GM23338 (cell line): ENCODE data around the gene ZNF681. TPM values are rescaled to one million over a fixed set of nuclear protein-coding genes. Genes with fewer than 3 reads are reported as not detected.

ENCODE experiments used
- ATAC-seq: fragments of 200-7000 bp; cut with Tn5 transposase; 3 replicates; pipeline ENCODE4 v1.9.1; 2020
- DNase-seq: peaks from one replicate; pipeline ENCODE4 v3.0.0-alpha.2; 2015; ENCODE audit warnings: low spot score
- H2AFZ ChIP-seq: fragments of 200-600 bp; sonication (generic); 2 replicates; pipeline ENCODE4 v1.8.0; 2016; ENCODE audit warnings: antibody characterized with exemption, mild to moderate bottlenecking, moderate library complexity
- H3F3A ChIP-seq: fragments of 200-600 bp; sonication (generic); replicated peaks from 2 replicates; pipeline ENCODE4 v1.8.0; 2017; ENCODE audit warnings: antibody characterized with exemption, mixed run types, low read depth
- H3K27ac ChIP-seq: fragments of 200-600 bp; sonication (generic); 2 replicates; pipeline ENCODE4 v1.6.1; 2016; ENCODE audit warnings: low read depth
- H3K27me3 ChIP-seq: fragments of 200-600 bp; sonication (generic); 2 replicates; pipeline ENCODE4 v1.8.0; 2016; ENCODE audit warnings: mild to moderate bottlenecking, mixed run types, moderate library complexity; ENCODE audit not compliant: insufficient read depth
- H3K36me3 ChIP-seq: fragments of 200-600 bp; sonication (generic); 2 replicates; pipeline ENCODE4 v1.8.0; 2016; ENCODE audit warnings: mild to moderate bottlenecking; ENCODE audit not compliant: insufficient read depth
- H3K4me1 ChIP-seq: fragments of 200-600 bp; sonication (generic); 2 replicates; pipeline ENCODE4 v1.8.0; 2016; ENCODE audit warnings: mild to moderate bottlenecking, moderate library complexity; ENCODE audit not compliant: insufficient read depth
- H3K4me2 ChIP-seq: fragments of 200-600 bp; sonication (generic); 2 replicates; pipeline ENCODE4 v1.7.1; 2017; ENCODE audit warnings: mixed run types
- H3K4me3 ChIP-seq: fragments of 200-600 bp; sonication (generic); 2 replicates; pipeline ENCODE4 v1.6.1; 2016; ENCODE audit warnings: mixed run types
- H3K79me2 ChIP-seq: fragments of 200-600 bp; sonication (generic); replicated peaks from 2 replicates; pipeline ENCODE4 v1.8.0; 2017; ENCODE audit warnings: mild to moderate bottlenecking; ENCODE audit not compliant: insufficient read depth
- H3K9me2 ChIP-seq: fragments of 200-600 bp; sonication (generic); 2 replicates; pipeline ENCODE4 v1.8.0; 2017; ENCODE audit not compliant: insufficient read depth
- H4K20me1 ChIP-seq: fragments of 200-600 bp; sonication (generic); replicated peaks from 2 replicates; pipeline ENCODE4 v1.8.0; 2017; ENCODE audit warnings: mild to moderate bottlenecking; ENCODE audit not compliant: insufficient read depth
- H3K27ac Mint-ChIP-seq: 2 replicates; pipeline ENCODE4 v1.8.0; 2020; ENCODE audit warnings: inconsistent platforms, mild to moderate bottlenecking, moderate library complexity, mixed read lengths
- H3K27me3 Mint-ChIP-seq: 3 replicates; pipeline ENCODE4 v1.8.0; 2022; ENCODE audit warnings: low read depth, mild to moderate bottlenecking, moderate library complexity, mixed read lengths, inconsistent platforms; ENCODE audit not compliant: insufficient read depth, poor library complexity
- H3K36me3 Mint-ChIP-seq: 3 replicates; pipeline ENCODE4 v1.8.0; 2021; ENCODE audit warnings: low read depth, mild to moderate bottlenecking, inconsistent platforms, moderate library complexity, mixed read lengths
- H3K4me1 Mint-ChIP-seq: 3 replicates; pipeline ENCODE4 v1.8.0; 2020; ENCODE audit warnings: mild to moderate bottlenecking, inconsistent platforms, mixed read lengths
- H3K4me3 Mint-ChIP-seq: 3 replicates; pipeline ENCODE4 v1.8.0; 2021; ENCODE audit warnings: moderate library complexity, mild to moderate bottlenecking, inconsistent platforms, mixed read lengths
- H3K9me3 Mint-ChIP-seq: 3 replicates; pipeline ENCODE4 v1.8.0; 2020; ENCODE audit warnings: moderate library complexity, mild to moderate bottlenecking, inconsistent platforms, mixed read lengths
- CREB1 ChIP-seq: fragments of 250-450 bp; sonication (Bioruptor Pico); IDR thresholded peaks from 2 replicates; pipeline ENCODE4 v1.5.0; 2020; ENCODE audit warnings: low read depth, mild to moderate bottlenecking, moderate library complexity
- CTCF ChIP-seq, 2 experiments: fragments of 200-600 bp in 1 of 2; sonication (generic) in 1 of 2; conservative IDR thresholded peaks; 2 replicates each; pipeline versions ENCODE4 v1.5.1 to v1.6.1; 2016 to 2017; ENCODE audit warnings: antibody characterized with exemption in 2 of 2, low read depth in 2 of 2, mild to moderate bottlenecking in 2 of 2, moderate library complexity in 1 of 2
- EZH2 ChIP-seq: fragments of 200-600 bp; sonication (generic); IDR thresholded peaks from one replicate; pipeline ENCODE4 v1.8.0; 2017; ENCODE audit warnings: antibody characterized with exemption, mild to moderate bottlenecking, low read depth; ENCODE audit not compliant: unreplicated experiment
- EZH2phosphoT487 ChIP-seq: fragments of 200-600 bp; sonication (generic); IDR thresholded peaks from one replicate; pipeline ENCODE4 v1.8.1; 2018; ENCODE audit warnings: antibody characterized with exemption; ENCODE audit not compliant: unreplicated experiment
- JUNB ChIP-seq: IDR thresholded peaks from one replicate; pipeline ENCODE4 v1.6.1; 2016; ENCODE audit warnings: antibody characterized with exemption; ENCODE audit not compliant: unreplicated experiment
- NANOG ChIP-seq: IDR thresholded peaks from 2 replicates; pipeline ENCODE4 v1.6.1; 2016; ENCODE audit warnings: antibody characterized with exemption, borderline replicate concordance
- POLR2AphosphoS5 ChIP-seq: IDR thresholded peaks from 2 replicates; pipeline ENCODE4 v1.6.1; 2016; ENCODE audit warnings: antibody characterized with exemption, low read depth
- STAT1 ChIP-seq: IDR thresholded peaks from one replicate; pipeline ENCODE4 v1.6.1; 2016; ENCODE audit warnings: antibody characterized with exemption; ENCODE audit not compliant: unreplicated experiment
- ZNF114 ChIP-seq: fragments of 250-450 bp; sonication (Bioruptor Pico); IDR thresholded peaks from 2 replicates; pipeline ENCODE4 v1.5.0; 2020; ENCODE audit warnings: mild to moderate bottlenecking, moderate library complexity
- ZNF331 ChIP-seq: fragments of 250-450 bp; sonication (Bioruptor Pico); IDR thresholded peaks from 2 replicates; pipeline ENCODE4 v1.5.0; 2020; ENCODE audit warnings: low read depth, mild to moderate bottlenecking, moderate library complexity
- ZNF462 ChIP-seq: fragments of 250-450 bp; sonication (Bioruptor Pico); IDR thresholded peaks from 2 replicates; pipeline ENCODE4 v1.5.0; 2020; ENCODE audit warnings: mild to moderate bottlenecking, moderate library complexity
- polyA plus RNA-seq: library from polyadenylated mRNA; unstranded; fragments of >200 nt; fragmentation: Nextera tagmentation; extraction: Ambion mirVana; gene quantifications from 2 replicates; pipeline ENCODE4 v1.2.1, GENCODE V29; 2016
- total RNA-seq: library from RNA; depleted of rRNA; stranded (reverse); fragments of >200 nt; shearing (Covaris generic); gene quantifications from 2 replicates; pipeline ENCODE4 v1.2.3, GENCODE V29; 2014
- TF ChIP-seq, protein P1 (sequence below): IDR thresholded peaks from one replicate; pipeline ENCODE4 v1.6.1; 2018; ENCODE audit warnings: antibody characterized with exemption; ENCODE audit not compliant: unreplicated experiment
- TF ChIP-seq, protein P2 (sequence below): IDR thresholded peaks from 2 replicates; pipeline ENCODE4 v1.6.1; 2016; ENCODE audit warnings: antibody characterized with exemption

The ZNF681 gene
- total and polyA plus RNA-seq, 2 experiments from 2014 or later = 9.4 to 25.1 TPM

- Mint-ChIP-seq H3K27me3 (peaks cover 3% of the 10 kb centered on the region), H3K27ac (no peak overlapping the region), H3K9me3 (no peaks in the 10 kb centered on the region; the same call in 2 of the 3 replicates), H3K4me3 (no peak overlapping the region), H3K36me3 (peaks cover 89% of the 10 kb centered on the region), H3K4me1 (no peaks in the 10 kb centered on the region)
- Histone ChIP-seq H3K27ac (no peak overlapping the region), H3K4me2 (no peak overlapping the region), H3K9me2 (no peaks in the 10 kb centered on the region), H3F3A (no peaks in the 10 kb centered on the region), H3K79me2 (peaks cover 90% of the 10 kb centered on the region), H3K4me3 (no peak overlapping the region), H3K36me3 (peaks cover 36% of the 10 kb centered on the region), H4K20me1 (peaks cover 39% of the 10 kb centered on the region), H2AFZ (no peak overlapping the region), H3K27me3 (no peaks in the 10 kb centered on the region), H3K4me1 (no peaks in the 10 kb centered on the region)
- ATAC-seq = no peak
- TF ChIP-seq CREB1 (CRISPR knock-in tag) (no peak), ZNF331 (CRISPR knock-in tag) (no peak), CTCF (conservative IDR thresholded peaks at IDR 0.05; ENCODE audit: low read depth in 2 of 2) (no peak), POLR2AphosphoS5 (no peak), ZNF114 (CRISPR knock-in tag) (no peak), NANOG (no peak), EZH2phosphoT487 (no peak), JUNB (no peak), ZNF462 (CRISPR knock-in tag) (no peak), STAT1 (no peak), EZH2 (no peak)
- TF ChIP-seq, protein P1, sequence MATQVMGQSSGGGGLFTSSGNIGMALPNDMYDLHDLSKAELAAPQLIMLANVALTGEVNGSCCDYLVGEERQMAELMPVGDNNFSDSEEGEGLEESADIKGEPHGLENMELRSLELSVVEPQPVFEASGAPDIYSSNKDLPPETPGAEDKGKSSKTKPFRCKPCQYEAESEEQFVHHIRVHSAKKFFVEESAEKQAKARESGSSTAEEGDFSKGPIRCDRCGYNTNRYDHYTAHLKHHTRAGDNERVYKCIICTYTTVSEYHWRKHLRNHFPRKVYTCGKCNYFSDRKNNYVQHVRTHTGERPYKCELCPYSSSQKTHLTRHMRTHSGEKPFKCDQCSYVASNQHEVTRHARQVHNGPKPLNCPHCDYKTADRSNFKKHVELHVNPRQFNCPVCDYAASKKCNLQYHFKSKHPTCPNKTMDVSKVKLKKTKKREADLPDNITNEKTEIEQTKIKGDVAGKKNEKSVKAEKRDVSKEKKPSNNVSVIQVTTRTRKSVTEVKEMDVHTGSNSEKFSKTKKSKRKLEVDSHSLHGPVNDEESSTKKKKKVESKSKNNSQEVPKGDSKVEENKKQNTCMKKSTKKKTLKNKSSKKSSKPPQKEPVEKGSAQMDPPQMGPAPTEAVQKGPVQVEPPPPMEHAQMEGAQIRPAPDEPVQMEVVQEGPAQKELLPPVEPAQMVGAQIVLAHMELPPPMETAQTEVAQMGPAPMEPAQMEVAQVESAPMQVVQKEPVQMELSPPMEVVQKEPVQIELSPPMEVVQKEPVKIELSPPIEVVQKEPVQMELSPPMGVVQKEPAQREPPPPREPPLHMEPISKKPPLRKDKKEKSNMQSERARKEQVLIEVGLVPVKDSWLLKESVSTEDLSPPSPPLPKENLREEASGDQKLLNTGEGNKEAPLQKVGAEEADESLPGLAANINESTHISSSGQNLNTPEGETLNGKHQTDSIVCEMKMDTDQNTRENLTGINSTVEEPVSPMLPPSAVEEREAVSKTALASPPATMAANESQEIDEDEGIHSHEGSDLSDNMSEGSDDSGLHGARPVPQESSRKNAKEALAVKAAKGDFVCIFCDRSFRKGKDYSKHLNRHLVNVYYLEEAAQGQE = no peak
- TF ChIP-seq, protein P2, sequence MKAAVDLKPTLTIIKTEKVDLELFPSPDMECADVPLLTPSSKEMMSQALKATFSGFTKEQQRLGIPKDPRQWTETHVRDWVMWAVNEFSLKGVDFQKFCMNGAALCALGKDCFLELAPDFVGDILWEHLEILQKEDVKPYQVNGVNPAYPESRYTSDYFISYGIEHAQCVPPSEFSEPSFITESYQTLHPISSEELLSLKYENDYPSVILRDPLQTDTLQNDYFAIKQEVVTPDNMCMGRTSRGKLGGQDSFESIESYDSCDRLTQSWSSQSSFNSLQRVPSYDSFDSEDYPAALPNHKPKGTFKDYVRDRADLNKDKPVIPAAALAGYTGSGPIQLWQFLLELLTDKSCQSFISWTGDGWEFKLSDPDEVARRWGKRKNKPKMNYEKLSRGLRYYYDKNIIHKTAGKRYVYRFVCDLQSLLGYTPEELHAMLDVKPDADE = no peak
- DNase-seq = no peak
Observed at GRCh38 chr19:23778566-23778965, 19.9 kb upstream of the ZNF681 start.
